Ureter (tissue), 1 donor: Measurements from ENCODE around the gene ARHGAP26. TPM values are rescaled to one million over a fixed set of nuclear protein-coding genes. Genes with fewer than 3 reads are reported as not detected.

ENCODE experiments used
- DNase-seq: peaks from one replicate; pipeline ENCODE4 v3.0.0-alpha.2; 2020; ENCODE audit warnings: low spot score
- total RNA-seq: library from RNA; stranded (reverse); gene quantifications from one replicate; pipeline ENCODE4 v1.2.4, GENCODE V29; 2023
- donor health status: DM: yes; HTN: yes; CAD: no.

Gene ARHGAP26
- total RNA-seq, 1 donor from 2014 or later, result 46.9 TPM

DNA sequence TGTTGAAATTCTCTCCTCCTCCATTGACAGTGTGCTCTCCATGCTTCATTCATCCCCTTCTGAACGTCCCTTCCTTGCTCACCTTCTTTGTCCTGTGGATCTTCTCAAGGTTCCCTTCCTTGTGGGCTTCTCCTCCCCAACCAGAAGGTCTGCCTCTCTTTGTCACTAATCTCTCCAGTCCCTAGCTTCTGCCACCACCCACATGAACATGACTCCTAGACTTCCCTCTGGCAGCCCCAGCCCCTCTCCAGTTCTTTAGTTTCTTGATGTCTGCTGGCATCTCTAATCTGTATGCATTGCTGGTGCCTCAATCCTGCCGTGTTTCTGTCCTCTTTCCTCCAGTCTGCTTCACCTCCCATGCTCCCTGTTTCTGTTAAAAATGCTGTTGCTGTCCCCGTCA is 79.3 kb downstream of the ARHGAP26 start:
- DNase-seq, result no peak

GRCh38 chr5:142849880-142850279 is 79.7 kb downstream of the ARHGAP26 start:
- DNase-seq, result no peak

DNA sequence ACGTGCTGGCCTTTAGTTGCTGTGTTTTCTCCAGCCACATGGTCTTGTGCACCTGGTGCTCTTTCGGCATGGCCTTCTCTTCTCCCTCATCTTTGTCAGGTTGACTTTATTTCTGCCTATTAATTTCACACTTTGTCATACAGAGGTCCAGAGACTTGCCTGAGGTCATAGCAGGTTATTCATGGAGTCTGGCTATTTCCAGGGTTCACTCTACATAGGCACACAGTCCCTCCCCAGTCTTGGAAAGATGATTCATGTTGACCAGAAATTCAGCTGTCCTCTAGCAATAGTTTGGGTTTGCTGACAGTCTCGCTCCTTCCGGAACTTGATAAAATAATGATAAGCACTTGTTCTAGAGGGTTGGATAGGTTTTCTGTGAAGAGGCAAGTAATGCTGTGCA is 81.6 kb downstream of the ARHGAP26 start:
- DNase-seq, result no peak

DNA sequence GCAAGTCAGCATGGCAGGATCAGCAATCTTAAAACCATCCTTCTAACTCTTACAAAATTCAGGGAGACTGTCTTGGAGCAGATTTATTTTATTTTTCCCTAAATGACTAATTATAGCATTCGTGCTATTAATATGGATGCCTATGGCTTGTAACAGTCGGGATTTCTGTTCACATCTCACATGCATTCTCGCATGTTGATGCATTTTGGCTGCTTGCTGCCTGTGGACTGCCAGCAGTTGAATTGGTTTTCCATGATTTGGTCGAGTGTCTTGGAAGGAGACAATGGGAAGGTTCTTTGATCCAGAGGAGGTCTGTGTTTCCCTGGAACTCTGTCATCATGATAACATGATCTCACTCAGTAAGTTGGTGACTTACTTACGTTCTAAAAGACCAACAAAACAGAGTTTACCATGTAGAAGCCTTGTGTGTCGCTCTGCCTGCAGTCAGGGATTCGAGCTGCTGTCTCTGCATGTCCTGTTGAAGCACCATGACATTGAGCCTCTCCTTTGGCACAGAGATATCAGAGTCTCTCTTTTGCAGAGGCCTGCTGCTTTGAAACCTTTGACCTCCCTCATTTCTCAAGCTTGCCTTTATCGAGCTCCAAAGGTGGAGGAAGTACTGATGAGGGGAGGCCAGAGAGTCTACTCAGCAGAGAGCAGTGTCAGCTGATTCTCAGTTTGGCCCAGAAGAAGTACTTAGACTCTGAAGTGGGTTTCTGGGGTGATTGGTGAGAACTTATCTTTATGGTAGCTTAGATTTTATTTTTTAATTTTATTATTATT is 82.4 kb downstream of the ARHGAP26 start:
- no peak for DNase-seq

DNA sequence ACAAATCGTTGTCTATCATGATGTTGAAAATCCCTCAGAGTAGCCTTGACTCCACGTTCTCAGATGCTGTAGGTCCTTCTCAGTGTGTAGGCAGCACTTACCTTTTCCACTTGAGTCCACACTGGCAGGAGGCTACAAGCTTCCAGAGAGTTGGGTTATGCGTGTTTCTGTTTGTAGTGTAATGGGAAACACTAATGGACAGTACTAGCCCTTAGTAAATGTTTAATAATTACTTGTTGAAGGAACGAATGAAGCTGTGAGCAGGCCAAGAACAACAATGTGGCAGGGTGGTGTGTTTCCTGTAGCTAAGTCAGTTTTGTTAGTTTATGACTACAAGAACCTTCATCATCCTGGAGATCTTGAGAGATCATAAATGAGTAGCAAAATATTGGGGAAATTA is 83.5 kb downstream of the ARHGAP26 start:
- no peak for DNase-seq

DNA sequence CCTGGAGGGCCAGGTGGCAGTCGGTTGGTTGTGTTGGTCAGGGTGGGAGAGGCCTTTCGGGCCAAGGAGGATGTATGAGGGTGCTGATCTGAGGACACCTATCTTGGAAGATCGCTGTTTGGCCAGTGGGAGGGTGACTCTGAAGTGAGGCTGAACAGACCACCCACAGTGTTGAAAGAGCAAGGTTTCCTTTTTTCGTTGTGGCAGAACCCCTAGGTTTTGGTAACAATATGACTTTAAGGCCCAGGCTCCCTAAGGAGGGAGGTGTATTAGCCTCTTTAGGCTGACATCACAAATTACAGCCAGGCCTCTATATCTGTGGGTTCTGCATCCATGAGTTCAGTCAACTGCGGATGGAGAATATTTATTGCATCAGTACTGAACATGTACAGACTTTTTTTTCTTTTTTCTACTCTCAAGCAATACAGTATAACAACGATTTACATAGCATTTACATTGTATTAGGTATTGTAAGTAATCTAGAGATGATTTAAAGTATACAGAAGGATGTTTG is 86.1 kb downstream of the ARHGAP26 start:
- no peak for DNase-seq

DNA sequence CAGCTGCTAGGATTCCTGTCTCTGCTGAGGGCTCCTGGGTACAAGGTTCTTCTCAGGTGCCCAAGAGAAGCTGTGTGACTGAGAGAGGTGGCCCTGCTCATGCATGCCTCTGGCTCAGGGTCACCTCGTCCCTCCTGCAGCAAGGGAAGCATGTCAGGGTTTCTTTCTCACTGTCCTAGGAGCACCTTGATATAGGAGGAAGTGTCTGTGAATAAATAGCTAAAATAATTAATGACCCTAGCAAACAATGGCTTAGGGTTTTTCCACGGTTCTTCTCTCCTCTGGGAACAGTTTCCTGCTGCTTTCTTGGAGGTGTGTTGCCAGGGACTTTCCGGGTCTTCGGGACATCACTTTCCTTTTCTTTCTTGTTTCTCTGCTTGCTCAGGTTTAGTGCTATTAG is 87.2 kb downstream of the ARHGAP26 start:
- no peak for DNase-seq

GRCh38 chr5:142859037-142859436 is 88.9 kb downstream of the ARHGAP26 start:
- DNase-seq, result no peak

GRCh38 chr5:142860270-142860669 is 90.1 kb downstream of the ARHGAP26 start:
- no peak for DNase-seq

DNA sequence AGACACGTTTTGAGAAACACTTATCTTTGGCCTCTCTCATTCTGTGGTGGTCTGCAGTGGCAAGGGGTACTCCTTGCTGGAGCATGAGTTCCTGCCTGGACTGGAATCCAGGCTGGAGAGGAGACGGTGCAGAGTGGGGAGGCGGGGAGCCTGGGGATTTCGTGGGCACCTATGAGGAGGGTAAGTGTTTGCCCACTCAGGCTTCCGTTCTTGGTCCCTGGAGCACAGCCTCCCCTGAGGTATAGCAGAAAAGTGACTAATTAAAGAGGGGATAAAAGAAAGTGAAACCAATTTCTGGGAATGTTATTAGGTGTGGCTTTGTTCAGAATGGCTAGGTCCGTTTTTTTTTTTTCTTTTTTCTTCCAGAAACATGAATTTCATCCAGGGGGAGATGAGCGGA is 90.8 kb downstream of the ARHGAP26 start:
- no peak for DNase-seq

DNA sequence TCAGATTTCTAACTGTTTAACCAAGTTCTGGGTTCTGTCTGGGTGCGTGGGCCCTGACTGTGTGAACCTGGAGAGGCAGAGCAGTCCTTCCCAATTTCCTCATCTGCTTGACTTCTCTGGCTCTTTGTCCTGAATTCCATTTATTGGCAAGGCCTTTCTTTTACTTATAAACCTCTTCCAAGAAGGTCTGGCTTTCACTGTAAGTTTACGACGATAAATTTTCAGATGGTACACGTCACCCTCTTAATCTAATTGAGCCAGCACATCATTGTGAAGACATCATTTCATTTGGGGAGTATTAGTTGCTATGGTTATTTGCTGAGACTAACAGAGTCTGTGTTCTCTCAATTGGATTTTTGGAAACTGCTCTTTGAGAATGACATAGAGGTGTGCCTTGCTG is 92.4 kb downstream of the ARHGAP26 start:
- DNase-seq, result no peak

DNA sequence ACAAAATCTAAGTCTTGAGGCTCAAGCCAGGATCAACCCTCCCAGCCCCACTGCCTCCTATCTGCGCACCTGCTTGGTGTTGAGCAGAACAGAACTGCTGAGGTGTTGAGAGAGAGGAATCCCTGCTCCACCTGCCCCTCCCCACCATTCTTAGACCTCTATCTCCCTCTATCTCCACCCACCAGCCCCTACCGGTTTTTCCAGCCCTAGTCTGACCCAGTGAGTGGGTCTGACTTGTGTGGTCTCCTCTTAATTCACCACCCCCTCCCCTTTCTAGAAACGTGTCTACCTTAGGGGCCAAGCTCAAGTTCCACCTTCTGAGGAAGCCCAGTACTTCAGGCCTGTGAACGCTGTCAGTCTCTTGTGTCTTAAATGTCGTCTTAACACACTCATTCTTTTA is 93.7 kb downstream of the ARHGAP26 start:
- DNase-seq, result no peak

GRCh38 chr5:142864290-142865260 is 94.4 kb downstream of the ARHGAP26 start:
- DNase-seq, result no peak

- DNase-seq, result no peak
Observed at GRCh38 chr5:142865631-142866030, 95.5 kb downstream of the ARHGAP26 start.

- no peak for DNase-seq
Observed at GRCh38 chr5:142866563-142867275, 96.5 kb downstream of the ARHGAP26 start.

GRCh38 chr5:142869886-142870285 is 99.7 kb downstream of the ARHGAP26 start:
- no peak for DNase-seq

- DNase-seq, result no peak
Observed at GRCh38 chr5:142870532-142871362, 100.6 kb downstream of the ARHGAP26 start.

GRCh38 chr5:142871363-142872193 is 101.4 kb downstream of the ARHGAP26 start:
- DNase-seq, result no peak

- DNase-seq, result no peak
Observed at GRCh38 chr5:142872217-142872616, 102.0 kb downstream of the ARHGAP26 start.

DNA sequence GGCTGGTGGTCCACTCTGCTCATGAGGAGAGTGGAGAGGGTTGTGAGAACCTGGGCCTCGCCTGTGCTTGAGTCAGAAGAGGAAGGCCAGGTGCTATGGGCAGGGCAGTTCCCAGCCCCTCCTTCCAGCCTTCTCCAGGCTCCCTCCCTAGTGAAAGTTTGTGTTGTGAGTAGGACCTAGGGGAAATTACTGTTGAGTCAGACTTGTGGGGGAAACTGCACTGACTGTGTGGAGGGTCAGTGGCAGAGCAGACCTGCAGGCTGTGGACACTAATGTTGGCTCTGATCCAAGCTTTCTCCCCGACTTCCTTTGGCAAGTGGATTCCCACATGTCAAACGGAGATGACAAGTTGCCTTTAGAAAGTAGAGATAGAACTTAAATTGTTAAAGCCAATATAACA is 102.6 kb downstream of the ARHGAP26 start:
- no peak for DNase-seq
